ENCODE results near the gene SLC1A1.

SLC1A1 gene

GRCh38 chr9:4548811-4549725, 58.8 kb downstream of the SLC1A1 start:
- no peak overlapping the region for H3K27ac ChIP-seq
- TF ChIP-seq ZFX (IDR thresholded peaks at IDR 0.05), result no peak
- TF ChIP-seq, protein P1, sequence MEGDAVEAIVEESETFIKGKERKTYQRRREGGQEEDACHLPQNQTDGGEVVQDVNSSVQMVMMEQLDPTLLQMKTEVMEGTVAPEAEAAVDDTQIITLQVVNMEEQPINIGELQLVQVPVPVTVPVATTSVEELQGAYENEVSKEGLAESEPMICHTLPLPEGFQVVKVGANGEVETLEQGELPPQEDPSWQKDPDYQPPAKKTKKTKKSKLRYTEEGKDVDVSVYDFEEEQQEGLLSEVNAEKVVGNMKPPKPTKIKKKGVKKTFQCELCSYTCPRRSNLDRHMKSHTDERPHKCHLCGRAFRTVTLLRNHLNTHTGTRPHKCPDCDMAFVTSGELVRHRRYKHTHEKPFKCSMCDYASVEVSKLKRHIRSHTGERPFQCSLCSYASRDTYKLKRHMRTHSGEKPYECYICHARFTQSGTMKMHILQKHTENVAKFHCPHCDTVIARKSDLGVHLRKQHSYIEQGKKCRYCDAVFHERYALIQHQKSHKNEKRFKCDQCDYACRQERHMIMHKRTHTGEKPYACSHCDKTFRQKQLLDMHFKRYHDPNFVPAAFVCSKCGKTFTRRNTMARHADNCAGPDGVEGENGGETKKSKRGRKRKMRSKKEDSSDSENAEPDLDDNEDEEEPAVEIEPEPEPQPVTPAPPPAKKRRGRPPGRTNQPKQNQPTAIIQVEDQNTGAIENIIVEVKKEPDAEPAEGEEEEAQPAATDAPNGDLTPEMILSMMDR (conservative IDR thresholded peaks at IDR 0.05), result peak; percentile 53

GRCh38 chr9:4549751-4550295, 59.6 kb downstream of the SLC1A1 start:
- no peak for TF ChIP-seq ZFX (IDR thresholded peaks at IDR 0.05)
- TF ChIP-seq, protein P1 (conservative IDR thresholded peaks at IDR 0.05), result no peak
- no peak overlapping the region for H3K27ac ChIP-seq

DNA sequence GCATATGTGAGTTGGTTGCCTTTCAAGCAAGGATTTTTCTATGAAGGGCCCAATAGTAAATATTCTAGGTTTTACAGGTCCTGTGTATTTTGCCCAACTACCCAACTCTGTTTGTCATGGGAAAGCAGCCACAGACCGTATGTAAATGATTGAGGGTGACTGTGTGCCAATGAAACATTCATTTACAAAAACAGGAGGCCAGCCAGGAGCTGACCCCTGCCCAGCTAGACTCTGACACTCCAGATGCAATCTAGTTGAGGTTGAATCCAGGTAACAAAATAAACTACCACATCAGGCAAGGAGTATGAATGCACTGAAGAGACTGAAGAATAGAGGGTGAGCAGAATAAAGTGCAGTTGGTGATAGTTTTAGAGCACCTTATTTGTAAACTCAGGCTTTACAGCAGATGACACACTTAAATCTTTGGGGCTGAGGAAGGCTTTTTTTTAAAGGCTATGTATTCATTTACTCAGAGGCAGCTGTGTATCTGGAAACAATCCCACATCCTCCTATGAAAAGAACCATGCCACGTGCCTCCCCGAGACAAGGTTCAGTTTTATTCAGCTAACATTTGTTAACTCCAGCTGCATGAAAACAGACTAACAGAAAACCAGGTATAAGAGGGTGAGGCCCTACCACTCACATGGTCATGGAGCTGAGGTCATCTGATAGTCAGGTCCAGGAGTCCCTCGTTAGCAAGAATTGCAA, 60.7 kb downstream of the SLC1A1 start:
- TF ChIP-seq ZFX (IDR thresholded peaks at IDR 0.05), result no peak
- TF ChIP-seq, protein P1 (conservative IDR thresholded peaks at IDR 0.05), result no peak
- no peak overlapping the region for H3K27ac ChIP-seq

DNA sequence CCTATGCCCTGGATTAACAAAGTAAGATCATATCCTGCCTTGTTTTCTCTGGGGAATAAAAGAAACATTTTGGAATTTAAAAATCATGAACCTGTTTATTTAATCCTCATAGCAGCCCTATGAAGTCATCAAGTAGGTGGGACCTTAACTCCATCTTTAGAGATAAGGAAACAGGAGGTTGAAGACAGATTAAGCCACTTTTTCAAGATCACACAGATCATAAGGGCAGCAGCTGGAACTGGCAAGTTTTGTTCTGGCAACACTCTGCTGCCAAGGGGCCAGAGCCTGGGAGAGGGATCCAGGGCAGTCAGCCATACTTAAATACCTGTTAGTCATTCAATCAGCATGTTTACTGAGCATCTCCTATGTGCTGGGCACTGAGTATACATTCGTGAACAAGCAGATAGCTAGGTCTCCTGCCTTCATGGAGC, 63.7 kb downstream of the SLC1A1 start:
- H3K27ac ChIP-seq, result no peak overlapping the region
- TF ChIP-seq, protein P1 (conservative IDR thresholded peaks at IDR 0.05), result no peak
- TF ChIP-seq ZFX (IDR thresholded peaks at IDR 0.05), result no peak

- no peak overlapping the region for H3K27ac ChIP-seq
These were observed 65.0 kb downstream of the SLC1A1 start for GRCh38 chr9:4555236-4555635.

GRCh38 chr9:4558371-4558998, 68.2 kb downstream of the SLC1A1 start:
- H3K27ac ChIP-seq, result no peak overlapping the region
- TF ChIP-seq, protein P1 (conservative IDR thresholded peaks at IDR 0.05), result no peak
- TF ChIP-seq ZFX (IDR thresholded peaks at IDR 0.05), result no peak

More at GRCh38 chr9:4555236-4555635, 65.0 kb downstream of the SLC1A1 start:
- no peak for TF ChIP-seq ZFX (IDR thresholded peaks at IDR 0.05)
- TF ChIP-seq, protein P1 (conservative IDR thresholded peaks at IDR 0.05), result no peak
